GM21367 (cell line): ENCODE measurements around the gene CLEC10A.
"Not testable (repeated sequence)": the region's sequence is repeated elsewhere in the genome, so short reads cannot be mapped to it uniquely, and the experiment has no call there.

Experiments used
- ATAC-seq: cut with Tn5 transposase; IDR thresholded peaks from one replicate; pipeline ENCODE4 v1.9.1; 2021; ENCODE audit not compliant: unreplicated experiment

CLEC10A gene, protein sequence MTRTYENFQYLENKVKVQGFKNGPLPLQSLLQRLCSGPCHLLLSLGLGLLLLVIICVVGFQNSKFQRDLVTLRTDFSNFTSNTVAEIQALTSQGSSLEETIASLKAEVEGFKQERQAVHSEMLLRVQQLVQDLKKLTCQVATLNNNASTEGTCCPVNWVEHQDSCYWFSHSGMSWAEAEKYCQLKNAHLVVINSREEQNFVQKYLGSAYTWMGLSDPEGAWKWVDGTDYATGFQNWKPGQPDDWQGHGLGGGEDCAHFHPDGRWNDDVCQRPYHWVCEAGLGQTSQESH

DNA sequence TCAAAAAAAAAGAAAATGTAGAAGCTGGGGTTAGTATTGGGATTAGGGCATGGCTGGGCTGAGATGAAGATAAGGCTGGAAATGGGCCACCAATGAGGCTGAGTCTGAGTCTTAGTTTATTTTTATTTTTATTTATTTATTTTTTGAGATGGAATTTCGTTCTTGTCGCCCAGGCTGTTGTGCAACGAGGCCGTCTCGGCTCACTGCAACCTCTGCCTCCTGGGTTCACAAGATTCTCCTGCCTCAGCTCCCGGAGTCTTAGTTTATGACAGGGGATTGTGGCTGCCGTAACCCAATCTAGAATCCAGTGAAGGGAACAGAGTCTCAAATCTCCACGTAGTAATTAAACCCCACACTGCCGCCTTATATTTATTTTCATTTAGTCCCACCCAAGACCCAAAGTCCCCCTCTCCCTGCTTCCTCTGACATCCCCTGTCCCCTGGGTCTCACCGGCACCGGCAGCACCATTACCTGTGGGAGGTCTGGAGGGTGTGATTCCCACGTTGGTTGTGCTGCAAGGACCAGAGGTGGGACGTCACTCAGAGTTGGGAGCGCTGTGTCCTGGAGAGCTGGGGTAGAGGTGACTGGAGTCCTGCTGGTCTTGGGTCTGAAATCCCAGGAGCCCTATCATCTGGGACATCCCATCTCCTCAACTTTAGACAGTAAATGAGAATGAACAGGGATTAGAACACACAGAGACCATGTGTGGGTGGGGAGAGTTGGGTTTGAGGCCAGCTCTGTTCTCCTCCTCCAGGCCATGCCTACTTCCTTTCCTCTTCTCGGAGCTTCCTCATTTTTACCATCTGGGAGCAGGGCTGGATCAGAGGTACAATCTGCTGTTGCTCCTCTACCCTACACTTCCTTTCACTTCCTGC is at the start of gene CLEC10A:
Gene CLEC10A (minus strand): TSS at position 671 of the 875 bp plus-strand sequence. CDS start 1,439 bp downstream, outside the sequence.
- ATAC-seq = no peak

DNA sequence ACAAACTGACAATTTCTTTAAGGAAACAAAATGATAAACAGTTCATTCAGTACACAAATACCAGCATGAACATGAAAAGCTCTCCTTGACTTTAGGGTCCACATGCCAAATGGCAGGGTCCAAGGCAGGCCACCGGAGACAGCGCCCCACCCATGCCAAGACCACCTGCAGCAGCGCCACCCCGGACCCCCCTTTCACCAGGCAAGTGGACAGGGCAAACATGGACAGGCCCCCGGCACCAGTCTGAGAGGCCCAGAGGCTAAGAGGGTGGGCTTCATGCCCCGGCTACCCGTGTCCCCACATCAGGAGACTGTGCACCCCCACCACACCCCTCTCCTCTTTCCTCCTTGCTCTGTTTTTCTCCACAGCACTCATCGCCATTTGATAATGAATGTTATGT is 49.3 kb upstream of the CLEC10A start:
- ATAC-seq = no peak

DNA sequence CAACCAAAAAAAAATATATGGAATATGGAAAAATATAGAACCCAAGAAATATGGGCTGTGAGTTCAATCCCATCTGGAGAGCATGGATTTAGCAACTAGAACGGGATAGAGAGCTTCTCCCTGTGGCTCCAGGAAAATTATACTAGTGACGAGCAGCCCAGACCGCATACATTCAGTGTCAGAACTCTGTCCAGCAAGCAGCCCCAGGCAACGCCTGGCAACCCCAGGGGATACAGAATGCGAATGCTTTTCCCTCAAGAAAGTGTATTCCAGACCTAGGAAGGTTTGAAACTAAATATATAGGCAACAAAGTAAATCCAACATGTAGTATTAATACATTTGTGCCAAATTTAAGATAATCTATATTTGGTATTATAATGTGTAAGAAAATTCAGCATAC is 48.1 kb upstream of the CLEC10A start:
- ATAC-seq = no peak

DNA sequence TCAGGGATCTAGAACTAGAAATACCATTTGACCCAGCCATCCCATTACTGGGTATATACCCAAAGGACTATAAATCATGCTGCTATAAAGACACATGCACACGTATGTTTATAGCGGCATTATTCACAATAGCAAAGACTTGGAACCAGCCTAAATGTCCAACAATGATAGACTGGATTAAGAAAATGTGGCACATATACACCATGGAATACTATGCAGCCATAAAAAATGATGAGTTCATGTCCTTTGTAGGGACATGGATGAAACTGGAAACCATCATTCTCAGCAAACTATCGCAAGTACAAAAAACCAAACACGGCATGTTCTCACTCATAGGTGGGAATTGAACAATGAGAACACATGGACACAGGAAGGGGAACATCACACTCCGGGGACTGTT is 47.5 kb upstream of the CLEC10A start:
- not testable (repeated sequence) for ATAC-seq

DNA sequence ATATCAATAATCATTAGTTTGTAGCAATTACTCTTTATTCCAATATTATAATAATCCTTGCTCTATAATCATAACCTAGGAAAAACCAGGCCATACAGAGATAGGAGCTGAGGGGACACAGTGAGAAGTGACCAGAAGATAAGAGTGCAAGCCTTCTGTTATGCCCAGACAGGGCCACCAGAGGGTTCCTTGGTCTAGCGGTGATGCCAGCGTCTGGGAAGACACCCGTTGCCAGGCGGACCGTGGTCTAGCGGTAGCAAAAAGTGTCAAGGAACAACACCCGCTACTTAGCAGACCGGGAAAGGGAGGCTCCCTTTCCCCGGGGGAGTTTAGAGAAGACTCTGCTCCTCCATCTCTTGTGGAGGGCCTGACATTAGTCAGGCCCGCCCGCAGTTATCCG is 46.3 kb upstream of the CLEC10A start:
- not testable (repeated sequence) for ATAC-seq

DNA sequence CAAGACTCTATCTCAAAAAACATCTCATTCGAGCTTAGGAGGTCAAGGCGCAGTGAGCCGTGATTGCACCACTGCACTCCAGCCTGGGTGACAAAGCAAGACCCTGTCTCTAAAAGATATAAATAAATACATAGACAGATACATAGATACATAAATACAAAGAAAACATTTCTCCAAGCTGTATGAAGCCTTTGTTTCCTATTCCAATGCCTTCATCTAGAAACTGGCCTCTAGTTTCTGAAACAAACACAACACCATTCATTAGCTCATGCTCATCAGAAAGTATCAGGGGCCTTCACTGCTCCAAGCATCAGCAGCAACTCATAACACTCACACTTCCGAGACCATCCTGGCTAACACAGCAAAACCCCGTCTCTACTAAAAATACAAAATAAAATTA is 44.9 kb upstream of the CLEC10A start:
- no peak for ATAC-seq

DNA sequence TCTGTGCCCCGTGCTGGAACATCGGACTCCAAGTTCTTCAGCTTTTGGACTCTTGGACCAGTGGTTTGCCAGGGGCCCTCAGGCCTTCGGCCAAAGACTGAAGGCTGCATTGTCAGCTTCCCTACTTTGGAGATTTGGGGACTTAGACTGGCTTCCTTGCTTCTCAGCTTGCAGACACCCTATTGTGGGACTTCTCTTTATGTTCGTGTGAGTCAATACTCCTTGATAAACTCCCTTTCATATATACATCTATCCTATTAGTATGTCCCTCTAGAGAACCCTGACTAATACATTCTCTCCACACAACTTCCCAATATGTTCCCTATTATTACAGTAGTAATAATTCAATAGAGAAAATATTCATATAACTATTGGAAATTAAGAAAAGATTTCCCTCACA is 43.8 kb upstream of the CLEC10A start:
- no peak for ATAC-seq

DNA sequence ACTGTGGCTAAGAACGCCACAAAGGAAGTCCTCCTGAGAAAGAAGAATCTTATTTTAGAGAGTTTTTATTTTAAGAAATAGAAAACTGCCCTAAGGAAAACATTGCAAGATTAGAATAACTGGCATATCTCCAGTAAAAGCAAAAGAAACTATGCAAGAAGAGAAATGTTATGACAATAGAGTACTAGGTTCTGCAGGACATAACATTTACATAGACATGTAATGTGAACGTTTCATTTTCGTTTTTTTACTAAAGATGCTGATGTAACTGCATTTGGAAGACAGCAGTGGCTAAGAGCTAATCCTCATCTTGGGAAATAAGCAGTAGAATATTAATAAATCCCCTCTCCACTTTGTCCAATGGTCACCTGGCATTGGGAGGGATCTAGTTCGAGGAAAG is 42.3 kb upstream of the CLEC10A start:
- no peak for ATAC-seq

DNA sequence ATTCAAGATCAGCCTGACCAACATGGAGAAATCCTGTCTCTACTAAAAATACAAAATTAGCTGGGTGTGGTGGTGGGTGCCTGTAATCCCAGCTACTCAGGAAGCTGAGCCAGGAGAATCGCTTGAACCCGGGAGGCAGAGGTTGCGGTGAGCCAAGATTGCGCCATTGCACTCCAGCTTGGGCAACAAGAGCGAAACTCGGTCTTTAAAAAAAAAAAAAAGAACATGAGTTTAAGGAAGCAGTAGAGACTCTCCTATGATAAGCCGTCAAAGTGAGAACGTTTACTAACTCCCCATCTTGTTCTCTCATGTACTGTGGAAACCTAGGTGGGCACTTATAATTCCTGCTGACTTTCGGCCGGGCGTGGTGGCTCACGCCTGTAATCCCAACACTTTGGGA is 40.6 kb upstream of the CLEC10A start:
- not testable (repeated sequence) for ATAC-seq

DNA sequence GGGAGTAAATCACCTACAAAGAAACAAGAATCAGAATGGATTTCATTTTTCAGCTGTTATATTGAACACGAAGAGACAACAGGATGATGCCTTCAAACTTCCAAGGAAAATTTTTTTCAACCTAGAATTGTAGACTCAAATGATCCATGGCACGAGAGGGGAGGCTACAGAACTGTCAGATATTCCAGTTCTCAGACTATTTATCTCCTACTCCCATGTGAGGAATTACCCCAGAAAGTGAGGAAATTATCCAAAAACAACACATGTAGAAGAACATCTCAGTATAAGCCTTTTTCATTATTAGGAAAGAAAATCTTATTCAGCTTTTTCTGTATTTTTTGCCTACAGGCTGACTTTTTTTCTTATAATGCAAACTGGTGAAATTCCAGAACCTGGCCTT is 40.1 kb upstream of the CLEC10A start:
- no peak for ATAC-seq

DNA sequence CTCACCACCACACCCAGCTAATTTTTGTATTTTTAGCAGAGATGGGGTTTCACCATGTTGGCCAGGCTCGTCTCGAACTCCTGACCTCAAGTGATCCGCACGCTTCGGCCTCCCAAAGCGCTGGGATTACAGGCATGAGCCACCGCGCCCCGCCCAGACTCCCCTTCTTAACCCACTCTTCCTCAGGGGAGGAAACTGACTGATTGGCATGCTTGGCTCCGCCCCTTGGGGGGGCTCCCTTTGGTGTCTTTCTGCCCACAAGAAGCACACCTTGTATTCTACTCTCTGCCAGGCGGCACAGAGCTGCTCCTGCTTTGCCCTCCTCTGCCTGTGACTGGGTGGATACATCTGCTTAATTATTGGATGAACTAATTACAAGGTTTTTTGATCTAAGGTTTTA is 39.3 kb upstream of the CLEC10A start:
- no peak for ATAC-seq

DNA sequence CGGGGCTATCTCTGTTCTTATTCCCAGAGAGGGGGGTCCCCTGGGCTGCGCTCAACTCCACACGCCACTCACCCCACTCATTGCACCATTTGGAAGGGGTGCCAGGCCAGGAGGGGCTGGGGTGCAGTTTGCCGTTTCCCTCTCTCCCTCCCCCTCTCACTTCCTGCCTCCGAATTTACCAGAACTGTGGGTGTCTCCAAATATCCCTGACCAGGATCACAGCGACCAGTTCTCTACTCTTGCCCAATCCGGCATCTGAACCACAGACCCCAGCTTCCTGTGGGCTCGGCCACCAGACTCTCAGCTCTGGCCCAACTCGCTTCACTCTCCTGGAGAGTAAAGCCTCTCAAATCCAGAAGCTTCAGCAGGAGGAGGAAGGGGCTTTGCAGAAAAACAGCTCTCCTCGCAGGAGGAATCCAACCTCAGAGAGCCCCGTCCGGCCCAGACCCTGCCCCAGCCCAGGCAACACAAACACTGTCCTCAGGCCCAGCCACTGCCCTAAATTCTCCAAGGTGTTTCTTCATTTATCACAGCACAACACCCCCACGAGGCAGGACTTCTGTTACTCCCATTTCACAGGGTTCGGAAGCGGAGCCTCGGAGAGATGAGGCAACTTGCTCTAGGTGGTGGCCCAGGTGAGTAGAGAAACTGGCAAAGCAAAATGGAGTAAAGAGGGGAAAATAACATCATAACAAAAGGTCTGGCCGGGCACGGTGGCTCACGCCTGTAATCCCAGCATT is 35.0 kb upstream of the CLEC10A start:
- no peak for ATAC-seq

DNA sequence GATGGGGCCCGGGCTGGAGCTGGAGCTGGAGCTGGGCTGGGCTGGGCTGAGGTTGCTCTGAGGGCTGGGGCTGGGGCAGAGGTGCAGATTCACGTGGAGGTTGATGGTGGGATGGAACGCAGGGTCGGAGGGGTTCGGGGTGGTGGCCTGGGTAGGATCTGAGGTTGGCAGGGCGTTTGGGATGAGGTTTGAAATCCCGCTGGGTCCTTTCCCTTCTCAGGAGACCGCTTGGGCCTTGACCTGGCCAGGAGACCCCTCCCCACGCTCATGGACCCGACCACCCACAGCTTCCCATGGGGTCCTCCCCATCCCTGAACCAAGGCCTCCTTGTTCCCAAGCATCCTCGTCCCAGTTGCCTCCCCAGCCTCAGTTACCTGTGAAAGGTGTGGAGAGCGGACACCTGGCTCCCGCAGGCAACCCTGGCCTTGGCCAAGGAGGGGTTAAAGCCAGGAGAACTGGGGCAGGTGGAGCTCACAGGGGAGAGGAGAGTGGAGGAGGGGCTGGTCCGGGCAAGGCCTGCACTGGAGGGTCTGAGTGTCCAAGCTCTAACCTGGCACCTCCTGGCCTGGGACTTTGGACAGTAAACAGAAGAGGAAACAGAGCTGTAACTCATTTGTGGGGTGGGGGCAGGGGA is 34.3 kb upstream of the CLEC10A start, which contains the start of gene ASGR2:
Gene ASGR2 (minus strand): TSS at position 582 of the 634 bp plus-strand sequence. CDS start 582 bp downstream, outside the sequence.
- no peak for ATAC-seq

DNA sequence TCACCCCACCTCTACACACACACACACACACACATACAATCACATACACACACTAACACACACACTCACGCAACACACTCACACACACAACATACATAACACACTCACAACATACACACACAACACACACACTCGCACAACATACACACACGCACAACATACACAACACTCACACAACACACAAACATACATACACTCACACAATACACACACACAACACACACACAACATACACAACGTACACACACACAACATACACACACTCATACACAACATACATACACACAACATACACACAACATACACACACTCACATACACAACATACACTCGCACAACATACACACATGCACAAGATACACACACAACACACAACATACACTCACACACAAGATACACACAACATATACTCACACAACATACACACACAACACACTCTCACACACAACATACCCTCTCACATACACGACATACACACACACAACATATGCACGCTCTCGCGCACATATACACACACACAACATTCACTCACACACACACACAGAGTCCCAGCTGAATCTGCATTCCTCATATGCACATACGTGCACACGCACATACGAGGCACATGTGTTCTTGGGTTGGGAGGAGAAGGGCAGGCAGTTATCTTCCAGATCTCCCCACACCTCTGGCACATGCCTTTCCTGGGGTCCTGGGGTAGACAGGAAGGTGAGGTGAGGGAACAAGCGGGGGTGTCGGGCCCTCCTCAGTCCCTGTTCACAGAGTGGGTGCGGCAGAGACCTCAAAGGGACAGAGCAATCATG is 33.4 kb upstream of the CLEC10A start:
- ATAC-seq = no peak

DNA sequence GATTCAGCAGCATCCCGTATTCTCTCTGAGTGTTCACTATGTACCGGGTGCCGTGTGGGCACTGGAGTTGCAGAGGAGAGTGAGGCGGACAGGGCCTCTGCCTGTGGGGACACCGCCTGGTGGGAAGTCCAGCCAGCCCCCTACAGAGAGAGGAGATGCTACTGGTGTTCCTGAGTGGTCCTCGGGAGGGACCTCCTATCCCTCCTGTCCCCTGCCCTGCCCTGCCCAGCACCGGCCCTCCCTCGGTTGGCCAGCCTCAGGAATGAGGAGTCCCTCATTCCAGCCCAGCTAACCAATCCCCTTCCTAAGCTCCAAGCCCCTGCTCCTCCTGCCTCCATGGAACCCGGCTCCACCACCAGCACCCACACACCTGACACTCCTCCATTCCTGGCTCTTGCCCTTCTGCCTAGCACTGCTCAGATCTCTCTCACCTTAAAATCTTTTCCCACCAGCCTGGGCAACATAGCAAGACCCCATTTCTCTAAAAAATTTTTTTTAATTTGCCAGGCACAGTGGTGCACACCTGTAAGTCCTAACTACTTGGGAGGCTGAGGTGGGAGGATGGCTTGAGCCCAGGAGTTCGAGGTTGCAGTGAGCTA is 32.6 kb upstream of the CLEC10A start:
- ATAC-seq = no peak

DNA sequence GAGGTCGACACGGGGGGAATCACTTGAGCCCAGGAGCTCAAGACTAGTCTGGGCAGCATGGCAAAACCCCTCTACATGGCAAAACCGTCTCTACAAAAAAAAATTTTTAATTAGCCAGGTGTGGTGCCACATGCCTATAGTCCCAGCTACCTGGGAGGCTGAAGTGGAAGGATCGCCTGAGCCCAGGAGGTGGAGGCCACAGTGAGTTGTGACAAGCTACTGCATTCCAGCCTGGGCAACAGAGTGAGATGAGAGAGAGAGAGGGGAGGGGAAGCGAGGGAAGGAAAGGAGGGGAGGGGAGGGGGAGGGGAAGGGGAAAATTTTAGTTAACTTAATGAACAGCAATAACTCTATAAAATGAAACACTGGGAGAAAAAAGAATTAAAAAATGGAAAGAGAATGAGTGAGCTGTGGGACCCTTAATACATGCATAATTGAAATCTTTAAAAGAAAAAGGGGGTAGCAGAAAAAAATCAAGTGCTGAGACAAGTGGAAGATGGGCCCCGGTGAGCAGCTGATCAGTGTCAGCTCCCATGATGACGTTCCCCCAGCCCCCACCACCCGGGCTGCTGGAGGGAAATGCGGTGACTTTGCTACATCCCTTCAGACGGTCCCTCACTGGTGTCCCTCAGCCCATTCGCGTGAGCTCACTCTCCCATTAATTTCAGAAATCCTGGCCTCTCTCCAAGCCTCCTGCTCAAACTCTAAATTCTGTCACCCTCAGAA is 31.9 kb upstream of the CLEC10A start:
- ATAC-seq = no peak

DNA sequence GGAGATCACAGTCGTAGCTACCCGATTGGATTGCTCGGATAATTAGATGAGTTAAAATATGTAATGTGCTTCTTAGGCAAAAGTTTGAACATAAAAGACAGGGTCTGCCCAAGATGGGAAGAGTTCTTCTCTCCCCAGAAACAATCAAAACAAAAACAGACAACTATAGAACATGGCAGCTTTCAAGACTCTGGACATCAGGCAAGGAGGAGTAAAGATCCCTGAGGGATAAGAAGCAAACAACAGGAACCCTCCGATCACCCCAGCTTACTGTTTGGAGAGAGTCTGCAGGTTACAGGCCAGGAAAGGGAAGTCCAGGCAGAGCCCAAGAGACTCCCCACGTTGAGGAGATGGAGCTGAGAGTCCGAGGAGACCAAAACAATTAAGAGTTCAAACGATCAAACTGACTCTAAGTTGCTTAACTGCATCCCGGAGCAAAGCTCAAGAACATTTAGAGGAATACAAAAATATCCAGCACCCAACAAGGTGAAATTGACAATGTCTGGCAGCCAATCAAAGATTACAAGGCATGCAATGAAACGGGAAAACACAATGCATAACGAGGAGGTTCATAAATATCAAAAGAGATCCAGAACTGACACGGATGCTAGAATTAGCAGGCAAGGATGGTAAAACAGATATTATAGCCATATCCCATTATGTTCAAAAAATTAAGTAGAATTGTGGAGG is 30.7 kb upstream of the CLEC10A start:
- ATAC-seq = no peak

DNA sequence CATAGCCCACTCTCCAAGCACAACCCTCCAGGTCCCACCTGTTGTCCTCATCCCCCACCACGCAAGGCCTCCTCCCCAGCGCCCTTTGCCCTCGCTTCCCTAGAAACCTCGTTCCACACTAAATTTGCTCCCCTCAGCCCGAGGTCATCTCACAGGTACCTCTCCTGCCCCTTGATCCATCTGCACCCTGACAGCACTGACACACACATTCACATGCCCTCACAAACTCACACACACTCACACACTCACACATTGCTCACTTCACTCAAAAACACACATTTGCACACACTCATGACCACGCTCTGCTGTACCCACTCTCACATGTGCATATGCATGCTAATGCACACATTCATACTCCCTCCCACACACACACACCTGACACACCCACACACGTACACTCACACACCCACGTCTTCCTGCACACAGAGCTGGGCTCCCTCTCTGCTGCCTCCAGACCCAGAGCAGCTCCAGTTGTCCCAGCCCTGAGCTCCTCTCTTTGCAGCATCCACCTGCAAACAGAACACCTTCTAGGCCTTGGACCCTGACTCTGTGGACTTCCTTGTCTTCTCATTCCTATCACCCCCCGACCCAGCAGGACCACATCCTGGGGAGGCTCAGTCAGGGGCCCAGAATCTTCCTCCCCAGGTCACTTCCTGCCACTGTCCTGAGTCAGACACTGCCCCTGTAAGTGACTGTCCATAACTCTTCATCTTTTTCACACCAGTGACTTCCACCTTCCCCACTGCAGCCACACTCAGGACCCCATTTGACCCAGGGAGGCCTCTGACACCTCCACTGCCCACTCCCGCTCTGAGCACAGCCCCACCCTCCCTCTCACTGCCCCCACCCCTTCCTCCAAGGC is 29.6 kb upstream of the CLEC10A start:
- ATAC-seq = no peak
